OCI-LY1 (cell line): ENCODE measurements around the gene SPRN.

Experiments
- H2AFZ ChIP-seq: fragments of 200-600 bp; sonication (generic), shearing (Covaris generic); 2 replicates; pipeline ENCODE4 v1.6.0; 2014; ENCODE audit warnings: antibody characterized with exemption, mild to moderate bottlenecking, low read length
- H3F3A ChIP-seq: fragments of 200-600 bp; sonication (generic), shearing (Covaris generic); 2 replicates; pipeline ENCODE4 v1.6.0; 2014; ENCODE audit warnings: mild to moderate bottlenecking, antibody characterized with exemption, low read length, moderate library complexity; ENCODE audit not compliant: insufficient read depth
- H3K27ac ChIP-seq: fragments of 200-600 bp; sonication (generic); 2 replicates; pipeline ENCODE4 v1.5.1; 2014; ENCODE audit warnings: low read length, mixed run types, mild to moderate bottlenecking, low read depth; ENCODE audit not compliant: poor library complexity, severe bottlenecking
- H3K27me3 ChIP-seq: fragments of 200-600 bp; sonication (generic); 2 replicates; pipeline ENCODE4 v1.6.0; 2014; ENCODE audit warnings: antibody characterized with exemption, mild to moderate bottlenecking, low read length, moderate library complexity; ENCODE audit not compliant: insufficient read depth
- H3K36me3 ChIP-seq: fragments of 200-600 bp; sonication (generic); 2 replicates; pipeline ENCODE4 v1.6.1; 2014; ENCODE audit warnings: mild to moderate bottlenecking, antibody characterized with exemption, low read length, moderate library complexity, mixed read lengths; ENCODE audit not compliant: insufficient read depth
- H3K4me1 ChIP-seq: fragments of 200-600 bp; sonication (generic); 2 replicates; pipeline ENCODE4 v1.5.1; 2014; ENCODE audit warnings: mild to moderate bottlenecking, low read length, moderate library complexity; ENCODE audit not compliant: insufficient read depth, severe bottlenecking
- H3K4me2 ChIP-seq: fragments of 200-600 bp; sonication (generic), shearing (Covaris generic); 2 replicates; pipeline ENCODE4 v1.6.1; 2014; ENCODE audit warnings: low read length
- H3K4me3 ChIP-seq: fragments of 200-600 bp; sonication (generic); 2 replicates; pipeline ENCODE4 v1.5.1; 2014; ENCODE audit warnings: low read length, low read depth, mild to moderate bottlenecking, mixed read lengths; ENCODE audit not compliant: poor library complexity, severe bottlenecking
- H3K79me2 ChIP-seq: fragments of 200-600 bp; shearing (Covaris generic); 2 replicates; pipeline ENCODE4 v1.6.1; 2016; ENCODE audit warnings: mixed run types, low read length, mixed read lengths; ENCODE audit not compliant: insufficient read depth
- H3K9ac ChIP-seq: fragments of 200-600 bp; sonication (generic), shearing (Covaris generic); 2 replicates; pipeline ENCODE4 v1.6.1; 2014; ENCODE audit warnings: mild to moderate bottlenecking, low read length, mixed read lengths
- H3K9me2 ChIP-seq: fragments of 200-600 bp; sonication (generic), shearing (Covaris generic); 2 replicates; pipeline ENCODE4 v1.6.1; 2014; ENCODE audit warnings: low read depth, mild to moderate bottlenecking, low read length, mixed read lengths
- H3K9me3 ChIP-seq: fragments of 200-600 bp; shearing (Covaris generic); 2 replicates; pipeline ENCODE4 v1.6.1; 2014; ENCODE audit warnings: low read length, mixed read lengths
- H4K20me1 ChIP-seq: fragments of 200-600 bp; sonication (generic), shearing (Covaris generic); 2 replicates; pipeline ENCODE4 v1.6.0; 2016; ENCODE audit warnings: mild to moderate bottlenecking, low read length; ENCODE audit not compliant: insufficient read depth
- CTCF ChIP-seq: fragments of 200-600 bp; sonication (generic), shearing (Covaris generic); IDR thresholded peaks from 2 replicates; pipeline ENCODE4 v1.5.1; 2017; ENCODE audit warnings: mild to moderate bottlenecking, antibody characterized with exemption, low read length, moderate library complexity, mixed read lengths
- EZH2 ChIP-seq: fragments of 200-600 bp; sonication (generic), shearing (Covaris generic); IDR thresholded peaks from 2 replicates; pipeline ENCODE4 v1.8.0; 2017; ENCODE audit warnings: borderline replicate concordance, mixed run types, mild to moderate bottlenecking, antibody characterized with exemption, low read length, moderate library complexity, mixed read lengths

SPRN gene

GRCh38 chr10:133381036-133381435, 43.4 kb downstream of the SPRN start:
- Histone ChIP-seq H3K4me2 (no peak overlapping the region), H3K4me1 (peaks cover 7% of the 10 kb centered on the region)
- no peak for TF ChIP-seq CTCF
- TF ChIP-seq EZH2 = no peak

GRCh38 chr10:133379801-133380666, 44.4 kb downstream of the SPRN start:
- Histone ChIP-seq H2AFZ (no peak overlapping the region), H3K9me2 (no peaks in the 10 kb centered on the region), H3K4me1 (peaks cover 7% of the 10 kb centered on the region), H3K27ac (no peak overlapping the region), H3K4me2 (peak overlapping the region; percentile 72), H3F3A (no peaks in the 10 kb centered on the region; the same call in 1 of the 2 replicates), H3K9me3 (no peaks in the 10 kb centered on the region), H3K79me2 (no peaks in the 10 kb centered on the region), H3K36me3 (no peaks in the 10 kb centered on the region), H3K4me3 (peak overlapping the region; percentile 67), H3K9ac (no peak overlapping the region), H3K27me3 (peaks cover 10% of the 10 kb centered on the region; the same call in 1 of the 2 replicates), H4K20me1 (no peaks in the 10 kb centered on the region)
- TF ChIP-seq CTCF = no peak
- no peak for TF ChIP-seq EZH2

More at GRCh38 chr10:133381036-133381435, 43.4 kb downstream of the SPRN start:
- H3K36me3 ChIP-seq = no peaks in the 10 kb centered on the region
- no peaks in the 10 kb centered on the region for H3K9me2 ChIP-seq
- H4K20me1 ChIP-seq = no peaks in the 10 kb centered on the region
- no peak overlapping the region for H2AFZ ChIP-seq
- H3K9me3 ChIP-seq = no peaks in the 10 kb centered on the region
- H3K27ac ChIP-seq = no peak overlapping the region
- no peak overlapping the region for H3K4me3 ChIP-seq
- no peak overlapping the region for H3K9ac ChIP-seq
- no peaks in the 10 kb centered on the region for H3K79me2 ChIP-seq
- H3F3A ChIP-seq = no peaks in the 10 kb centered on the region; the same call in 1 of the 2 replicates
- peaks cover 10% of the 10 kb centered on the region; the same call in 1 of the 2 replicates for H3K27me3 ChIP-seq

- H3K27ac ChIP-seq = no peak within 1 kb of the TSS
These were observed 45.1 kb downstream of the SPRN start, which contains the start of gene PAOX for GRCh38 chr10:133379152-133379800. Gene PAOX, plus strand, starts transcription at chr10:133379262. Its CDS starts 55 bp downstream, at chr10:133379317.

More at GRCh38 chr10:133379152-133379800, 45.1 kb downstream of the SPRN start, which contains the start of gene PAOX:
- no peaks in the 10 kb centered on the region for H3K36me3 ChIP-seq
- no peaks in the 10 kb centered on the region for H4K20me1 ChIP-seq
- H3K27me3 ChIP-seq = peaks cover 9% of the 10 kb centered on the region; the same call in 1 of the 2 replicates
- H3K9me3 ChIP-seq = no peaks in the 10 kb centered on the region
- H3F3A ChIP-seq = no peaks in the 10 kb centered on the region; the same call in 1 of the 2 replicates
- peak within 1 kb of the TSS; percentile 64 for H3K9ac ChIP-seq
- H3K4me3 ChIP-seq = peak within 1 kb of the TSS; percentile 71
- H3K9me2 ChIP-seq = no peaks in the 10 kb centered on the region
- TF ChIP-seq CTCF (no peak), EZH2 (no peak)
- H3K4me2 ChIP-seq = peak within 1 kb of the TSS; percentile 85
- peaks cover 7% of the 10 kb centered on the region for H3K4me1 ChIP-seq
- no peak within 1 kb of the TSS for H2AFZ ChIP-seq
- H3K79me2 ChIP-seq = no peaks in the 10 kb centered on the region
